GM13976 (cell line): Measurements from ENCODE around the gene COL9A2.

Experiments used
- DNase-seq: peaks from one replicate; pipeline ENCODE4 v3.0.0; 2012; ENCODE audit warnings: low spot score
- CTCF ChIP-seq: IDR thresholded peaks from 2 replicates; pipeline ENCODE4 v1.5.1; 2012; ENCODE audit warnings: borderline replicate concordance, mild to moderate bottlenecking; ENCODE audit not compliant: insufficient read depth; ENCODE audit errors: extremely low read depth, missing control alignments, control extremely low read depth
- in situ Hi-C: fragments of 300-500 bp; cut with MboI; formaldehyde crosslinking; loops from one replicate; pipeline ENCODE4 v1.12.0; 2022; ENCODE audit warnings: low sequenced_read_pairs, mixed read lengths, inconsistent platforms; ENCODE audit not compliant: unreplicated experiment

The COL9A2 gene

GRCh38 chr1:40313958-40314720 is 2.9 kb downstream of the COL9A2 start:
- TF ChIP-seq CTCF: no peak
- in situ Hi-C loops: no loop called here
- DNase-seq: no peak

- no peak for DNase-seq
Observed at GRCh38 chr1:40313329-40313957, 3.6 kb downstream of the COL9A2 start.

GRCh38 chr1:40312238-40313205 is 4.6 kb downstream of the COL9A2 start:
- in situ Hi-C loops: no loop called here
- TF ChIP-seq CTCF: no peak
- peak; percentile 91 for DNase-seq

More at GRCh38 chr1:40313329-40313957, 3.6 kb downstream of the COL9A2 start:
- in situ Hi-C loops: no loop called here
- TF ChIP-seq CTCF: no peak

- DNase-seq: no peak
- in situ Hi-C loops: no loop called here
- TF ChIP-seq CTCF: no peak
Observed at GRCh38 chr1:40311692-40312091, 5.4 kb downstream of the COL9A2 start.

GRCh38 chr1:40310983-40311642 is 6.0 kb downstream of the COL9A2 start:
- in situ Hi-C loops: no loop called here
- TF ChIP-seq CTCF: no peak
- no peak for DNase-seq

GRCh38 chr1:40310129-40310461 is 7.0 kb downstream of the COL9A2 start:
- TF ChIP-seq CTCF: no peak
- in situ Hi-C loops: no loop called here
- no peak for DNase-seq
